Measurements from ENCODE around the gene TRIM71. TPM values are rescaled to one million over a fixed set of nuclear protein-coding genes. Genes with fewer than 3 reads are reported as not detected.
A peak's percentile ranks its signal among the peaks of the same experiment; 100 is the strongest.
"Not testable (repeated sequence)": the region's sequence is repeated elsewhere in the genome, so short reads cannot be mapped to it uniquely, and the experiment has no call there.

Gene TRIM71
- total and polyA plus RNA-seq, 3 experiments from 2014 or later = 0.02 to 0.07 TPM; not detected in 1

DNA sequence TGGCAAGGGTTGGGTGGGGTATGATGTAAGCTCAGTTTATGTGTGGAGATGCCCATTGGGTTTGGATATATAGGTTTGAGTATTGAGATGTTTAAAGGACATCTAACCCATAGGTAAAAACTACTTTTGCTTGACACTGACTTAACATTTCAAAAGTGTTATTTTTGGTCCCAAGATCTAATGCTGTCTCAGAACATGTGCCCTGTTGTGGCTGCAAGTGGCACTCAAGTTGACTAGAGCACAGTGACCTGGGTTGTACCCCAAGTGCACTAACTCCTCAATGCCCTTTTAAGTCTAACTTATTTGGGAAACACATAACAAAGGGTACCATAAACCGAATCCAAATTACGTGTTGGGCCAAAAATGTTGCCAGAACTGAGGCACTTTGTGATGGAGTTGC is 77.2 kb downstream of the TRIM71 start:
- no peaks in the 10 kb centered on the region for H3K36me3 ChIP-seq (ENCODE audit: insufficient read depth, low read length)

DNA sequence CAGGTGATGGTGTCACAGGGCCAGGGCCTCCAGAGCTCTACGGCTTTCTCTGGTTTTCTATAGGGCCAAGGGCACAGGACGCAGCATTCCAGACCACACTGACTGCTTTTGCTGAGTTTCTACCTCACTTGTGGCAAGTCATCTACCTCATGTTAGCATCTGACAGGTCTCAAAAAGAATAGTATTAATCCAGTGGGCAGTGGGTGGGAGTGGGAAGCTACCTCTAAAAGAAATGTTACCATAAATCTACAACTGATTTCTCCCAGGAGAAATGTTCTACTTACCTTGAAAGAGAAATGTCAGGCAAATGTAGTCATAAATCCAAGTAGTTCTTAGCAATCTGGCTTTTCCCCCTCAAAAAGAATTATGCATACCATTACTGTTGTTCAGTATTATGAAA is 77.9 kb downstream of the TRIM71 start:
- no peaks in the 10 kb centered on the region for H3K4me1 Mint-ChIP-seq
- no peaks in the 10 kb centered on the region for H3K36me3 ChIP-seq (ENCODE audit: insufficient read depth, low read length)
- H3K27ac ChIP-seq (ENCODE audit: low read depth, low read length) = no peak overlapping the region
- no peaks in the 10 kb centered on the region for H3K9me3 ChIP-seq (ENCODE audit: low read length)
- DNase-seq = no peak
- peaks cover 3% of the 10 kb centered on the region for H3K27me3 ChIP-seq (ENCODE audit: insufficient read depth, low read length, poor library complexity, severe bottlenecking)
- H3K27me3 Mint-ChIP-seq = peaks cover 12 to 57% of the 10 kb centered on the region in 2 donors
- no peaks in the 10 kb centered on the region for H3K9me3 Mint-ChIP-seq
- no peaks in the 10 kb centered on the region for H3K36me3 Mint-ChIP-seq
- H3K4me3 ChIP-seq (ENCODE audit: low read length) = no peak overlapping the region
- H3K4me1 ChIP-seq (ENCODE audit: insufficient read depth, low read length) = no peaks in the 10 kb centered on the region
- no peak overlapping the region for H3K4me3 Mint-ChIP-seq
- CTCF ChIA-PET = no interaction called here
- no peak overlapping the region for H3K27ac Mint-ChIP-seq
- POLR2A ChIA-PET = no interaction called here

More for the DNA sequence above, 77.2 kb downstream of the TRIM71 start:
- Histone ChIP-seq H3K4me1 (ENCODE audit: insufficient read depth, low read length) (no peaks in the 10 kb centered on the region), H3K27ac (ENCODE audit: low read depth, low read length) (no peak overlapping the region), H3K4me3 (ENCODE audit: low read length) (no peak overlapping the region), H3K9me3 (ENCODE audit: low read length) (no peaks in the 10 kb centered on the region), H3K27me3 (ENCODE audit: insufficient read depth, low read length, poor library complexity, severe bottlenecking) (peaks cover 3% of the 10 kb centered on the region)
- POLR2A ChIA-PET = no interaction called here
- DNase-seq = no peak
- Mint-ChIP-seq H3K27me3 (peaks cover 12 to 54% of the 10 kb centered on the region in 2 donors), H3K4me1 (no peaks in the 10 kb centered on the region), H3K4me3 (no peak overlapping the region), H3K9me3 (no peaks in the 10 kb centered on the region), H3K36me3 (no peaks in the 10 kb centered on the region), H3K27ac (no peak overlapping the region)
- CTCF ChIA-PET = no interaction called here

GRCh38 chr3:32896143-32896542 is 78.3 kb downstream of the TRIM71 start:
- ChIA-PET CTCF (no interaction called here), POLR2A (no interaction called here)
- Histone ChIP-seq H3K27me3 (ENCODE audit: insufficient read depth, low read length, poor library complexity, severe bottlenecking) (peaks cover 3% of the 10 kb centered on the region), H3K9me3 (ENCODE audit: low read length) (no peaks in the 10 kb centered on the region), H3K4me1 (ENCODE audit: insufficient read depth, low read length) (no peaks in the 10 kb centered on the region), H3K27ac (ENCODE audit: low read depth, low read length) (no peak overlapping the region), H3K4me3 (ENCODE audit: low read length) (no peak overlapping the region), H3K36me3 (ENCODE audit: insufficient read depth, low read length) (no peaks in the 10 kb centered on the region)
- peaks cover 12 to 61% of the 10 kb centered on the region in 2 donors for H3K27me3 Mint-ChIP-seq
- H3K9me3 Mint-ChIP-seq = no peaks in the 10 kb centered on the region
- no peak for DNase-seq
- no peaks in the 10 kb centered on the region for H3K4me1 Mint-ChIP-seq
- no peak overlapping the region for H3K27ac Mint-ChIP-seq
- H3K4me3 Mint-ChIP-seq = no peak overlapping the region
- no peaks in the 10 kb centered on the region for H3K36me3 Mint-ChIP-seq

DNA sequence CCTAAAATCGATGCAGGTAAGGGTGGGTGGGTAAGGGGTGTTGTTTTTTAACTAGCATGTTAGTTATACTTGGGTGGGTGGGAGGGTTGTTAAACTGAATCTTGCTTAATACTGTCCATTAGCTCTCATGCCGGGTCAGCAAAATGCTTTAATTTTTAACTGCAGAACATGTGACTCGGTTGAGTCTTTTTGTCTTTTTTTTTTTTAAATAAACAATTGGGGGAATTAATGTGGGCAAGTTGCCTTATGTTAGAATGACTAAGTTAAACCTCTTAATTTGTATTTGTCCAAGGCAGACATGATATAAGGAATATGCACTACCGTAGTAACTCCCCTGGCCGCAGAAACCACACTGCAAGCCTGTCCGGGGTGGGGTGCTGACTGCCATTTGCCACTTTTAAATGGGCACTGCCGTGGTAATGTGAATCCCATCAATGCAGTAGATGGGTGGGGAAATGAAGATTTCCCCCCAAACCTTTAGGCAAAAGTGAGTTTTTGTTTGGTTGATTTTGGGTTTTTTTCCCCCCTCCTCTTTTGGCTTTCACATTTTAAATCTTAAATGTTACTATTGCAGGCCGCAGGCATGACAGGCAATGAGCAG is 79.3 kb downstream of the TRIM71 start:
- peaks cover 8 to 67% of the 10 kb centered on the region in 2 donors for H3K27me3 Mint-ChIP-seq
- no peak overlapping the region for H3K27ac Mint-ChIP-seq
- CTCF ChIA-PET = no interaction called here

DNA sequence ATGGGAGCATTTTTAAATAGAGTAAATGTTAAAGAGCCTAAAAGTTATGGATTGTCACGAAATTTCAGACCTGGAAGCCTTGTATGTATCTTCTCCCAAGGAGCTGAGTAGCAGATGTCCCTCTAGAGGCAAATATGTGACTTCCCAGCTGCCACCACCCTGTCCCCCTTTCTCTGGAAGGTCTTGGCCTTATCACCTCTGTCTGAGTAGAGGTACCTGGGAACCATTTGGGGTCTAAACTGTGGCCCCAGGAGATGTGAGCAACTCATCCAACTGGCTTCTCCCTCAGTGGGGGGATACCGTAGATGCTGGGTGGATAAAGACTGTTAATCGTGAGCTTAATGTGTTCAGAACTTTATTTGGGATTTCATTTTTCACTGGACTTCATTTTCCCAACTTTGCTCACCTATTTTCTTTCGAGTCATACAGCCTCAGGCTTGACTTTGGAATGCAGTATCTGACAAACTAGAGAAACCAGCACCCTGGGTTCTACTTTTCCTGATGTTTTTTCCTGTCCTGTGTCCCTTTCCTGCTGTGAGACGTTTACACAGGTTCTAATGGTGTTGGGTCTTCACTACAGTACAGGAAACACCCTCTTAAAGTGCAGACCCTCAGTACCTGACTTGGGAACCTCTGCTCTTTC is 80.3 kb downstream of the TRIM71 start:
- Histone ChIP-seq H3K27ac (ENCODE audit: low read depth, low read length) (no peak overlapping the region), H3K4me3 (ENCODE audit: low read length) (no peak overlapping the region), H3K36me3 (ENCODE audit: insufficient read depth, low read length) (no peaks in the 10 kb centered on the region), H3K4me1 (ENCODE audit: insufficient read depth, low read length) (no peaks in the 10 kb centered on the region), H3K27me3 (ENCODE audit: insufficient read depth, low read length, poor library complexity, severe bottlenecking) (no peaks in the 10 kb centered on the region), H3K9me3 (ENCODE audit: low read length) (no peaks in the 10 kb centered on the region)
- peaks cover 8 to 61% of the 10 kb centered on the region in 2 donors for H3K27me3 Mint-ChIP-seq
- H3K9me3 Mint-ChIP-seq = no peaks in the 10 kb centered on the region
- ChIA-PET CTCF (interaction anchor here (1.2 kb wide), 1 partner anchor 27 kb away, joined by 3 read pairs; no protein-coding TSS in a partner anchor), POLR2A (no interaction called here)
- peaks cover 2 to 7% (median 5%) of the 10 kb centered on the region in 3 donors for H3K4me1 Mint-ChIP-seq
- no peak overlapping the region for H3K27ac Mint-ChIP-seq
- no peaks in the 10 kb centered on the region for H3K36me3 Mint-ChIP-seq
- DNase-seq = no peak
- no peak overlapping the region for H3K4me3 Mint-ChIP-seq

More for the DNA sequence above, 79.3 kb downstream of the TRIM71 start:
- peaks cover 0 to 4% (median under 1%) of the 10 kb centered on the region in 3 donors for H3K4me1 Mint-ChIP-seq
- POLR2A ChIA-PET = no interaction called here
- H3K4me3 Mint-ChIP-seq = no peak overlapping the region
- no peaks in the 10 kb centered on the region for H3K36me3 ChIP-seq (ENCODE audit: insufficient read depth, low read length)
- H3K4me1 ChIP-seq (ENCODE audit: insufficient read depth, low read length) = no peaks in the 10 kb centered on the region
- no peak overlapping the region for H3K4me3 ChIP-seq (ENCODE audit: low read length)
- no peaks in the 10 kb centered on the region for H3K9me3 Mint-ChIP-seq
- no peaks in the 10 kb centered on the region for H3K27me3 ChIP-seq (ENCODE audit: insufficient read depth, low read length, poor library complexity, severe bottlenecking)
- no peak for DNase-seq
- no peaks in the 10 kb centered on the region for H3K9me3 ChIP-seq (ENCODE audit: low read length)
- no peak overlapping the region for H3K27ac ChIP-seq (ENCODE audit: low read depth, low read length)
- no peaks in the 10 kb centered on the region for H3K36me3 Mint-ChIP-seq

GRCh38 chr3:32899265-32899664 is 81.5 kb downstream of the TRIM71 start:
- Mint-ChIP-seq H3K9me3 (no peaks in the 10 kb centered on the region), H3K4me1 (peaks cover 2 to 7% (median 5%) of the 10 kb centered on the region in 3 donors), H3K36me3 (no peaks in the 10 kb centered on the region), H3K27ac (no peak overlapping the region), H3K4me3 (no peak overlapping the region), H3K27me3 (peaks cover 8 to 54% of the 10 kb centered on the region in 2 donors)
- Histone ChIP-seq H3K4me1 (ENCODE audit: insufficient read depth, low read length) (no peaks in the 10 kb centered on the region), H3K4me3 (ENCODE audit: low read length) (no peak overlapping the region), H3K27ac (ENCODE audit: low read depth, low read length) (no peak overlapping the region), H3K36me3 (ENCODE audit: insufficient read depth, low read length) (no peaks in the 10 kb centered on the region), H3K27me3 (ENCODE audit: insufficient read depth, low read length, poor library complexity, severe bottlenecking) (no peaks in the 10 kb centered on the region), H3K9me3 (ENCODE audit: low read length) (no peaks in the 10 kb centered on the region)
- CTCF ChIA-PET = interaction anchor here (1.2 kb wide), 1 partner anchor 29 kb away, joined by 3 read pairs; no protein-coding TSS in a partner anchor
- POLR2A ChIA-PET = no interaction called here
- no peak for DNase-seq

GRCh38 chr3:32901005-32901932 is 83.5 kb downstream of the TRIM71 start:
- H3K27me3 Mint-ChIP-seq = peaks cover 3 to 37% of the 10 kb centered on the region in 2 donors
- H3K4me3 Mint-ChIP-seq = peak overlapping the region in 1 of 7 donors; percentile 37
- CTCF ChIA-PET = interaction anchor here (1.5 kb wide), 1 partner anchor 18 kb away, joined by 3 read pairs; no protein-coding TSS in a partner anchor
- Histone ChIP-seq H3K4me1 (ENCODE audit: insufficient read depth, low read length) (no peaks in the 10 kb centered on the region), H3K4me3 (ENCODE audit: low read length) (no peak overlapping the region), H3K9me3 (ENCODE audit: low read length) (no peaks in the 10 kb centered on the region), H3K27me3 (ENCODE audit: insufficient read depth, low read length, poor library complexity, severe bottlenecking) (no peaks in the 10 kb centered on the region), H3K36me3 (ENCODE audit: insufficient read depth, low read length) (no peaks in the 10 kb centered on the region), H3K27ac (ENCODE audit: low read depth, low read length) (no peak overlapping the region)
- no peak for DNase-seq
- no peak overlapping the region for H3K27ac Mint-ChIP-seq
- no peaks in the 10 kb centered on the region for H3K36me3 Mint-ChIP-seq
- peaks cover 2 to 7% (median 5%) of the 10 kb centered on the region in 3 donors for H3K4me1 Mint-ChIP-seq
- no peaks in the 10 kb centered on the region for H3K9me3 Mint-ChIP-seq
- POLR2A ChIA-PET = no interaction called here

- H3K4me1 ChIP-seq (ENCODE audit: insufficient read depth, low read length); H3K27me3 ChIP-seq (ENCODE audit: insufficient read depth, low read length, poor library complexity, severe bottlenecking); H3K27ac ChIP-seq (ENCODE audit: low read depth, low read length); H3K9me3 Mint-ChIP-seq; H3K36me3 ChIP-seq (ENCODE audit: insufficient read depth, low read length); H3K36me3 Mint-ChIP-seq; H3K4me3 ChIP-seq (ENCODE audit: low read length); H3K27ac Mint-ChIP-seq; POLR2A ChIA-PET; H3K9me3 ChIP-seq (ENCODE audit: low read length); H3K4me1 Mint-ChIP-seq: not testable (repeated sequence)
- Mint-ChIP-seq H3K27me3 (peaks cover 0 to 29% of the 10 kb centered on the region in 2 donors), H3K4me3 (peak overlapping the region; percentile 41 to 87 (median 63))
- CTCF ChIA-PET = interaction anchor here (0.7 to 1.5 kb wide), 2 partner anchors 12 to 19 kb away, joined by 3 read pairs; no protein-coding TSS in a partner anchor
- DNase-seq = peak in 2 of 5 donors; percentile 3 to 52
Measured at GRCh38 chr3:32902887-32903371, 85.1 kb downstream of the TRIM71 start.
